H9 (cell line): Measurements from ENCODE around the gene F5. TPM values are rescaled to one million over a fixed set of nuclear protein-coding genes. Genes with fewer than 3 reads are reported as not detected.

Source experiments
- DNase-seq: peaks from one replicate; pipeline ENCODE4 v3.0.0-alpha.2; 2017
- H2AFZ ChIP-seq: one replicate; pipeline ENCODE4 v1.6.1; 2013; ENCODE audit warnings: mild to moderate bottlenecking, low read length, control low read depth, moderate library complexity
- H2AK5ac ChIP-seq: 2 replicates; pipeline ENCODE4 v1.6.1; 2013; ENCODE audit warnings: low read length, control low read depth, mixed read lengths; ENCODE audit not compliant: insufficient read length
- H2BK120ac ChIP-seq: one replicate; pipeline ENCODE4 v1.6.1; 2013; ENCODE audit warnings: low read depth, mild to moderate bottlenecking, low read length, control low read depth, inconsistent platforms; ENCODE audit not compliant: poor library complexity, severe bottlenecking
- H2BK12ac ChIP-seq: 2 replicates; pipeline ENCODE4 v1.6.1; 2013; ENCODE audit warnings: low read length, control low read depth, mixed read lengths, low read depth; ENCODE audit not compliant: insufficient read length
- H2BK15ac ChIP-seq: 2 replicates; pipeline ENCODE4 v1.6.1; 2013; ENCODE audit warnings: low read depth, low read length, control low read depth
- H2BK20ac ChIP-seq: one replicate; pipeline ENCODE4 v1.6.1; 2013; ENCODE audit warnings: low read depth, mild to moderate bottlenecking, low read length, control low read depth, inconsistent platforms; ENCODE audit not compliant: poor library complexity, severe bottlenecking
- H2BK5ac ChIP-seq: 2 replicates; pipeline ENCODE4 v1.6.1; 2013; ENCODE audit warnings: low read length, control low read depth, mixed read lengths; ENCODE audit not compliant: insufficient read length
- H3K14ac ChIP-seq: 2 replicates; pipeline ENCODE4 v1.6.1; 2013; ENCODE audit warnings: low read length, control low read depth; ENCODE audit not compliant: insufficient read depth
- H3K18ac ChIP-seq: 2 replicates; pipeline ENCODE4 v1.6.1; 2013; ENCODE audit warnings: low read depth, mild to moderate bottlenecking, mixed read lengths, low read length, control low read depth; ENCODE audit not compliant: insufficient read length
- H3K23ac ChIP-seq: 2 replicates; pipeline ENCODE4 v1.6.1; 2013; ENCODE audit warnings: low read length, control low read depth, mixed read lengths, low read depth; ENCODE audit not compliant: insufficient read length
- H3K23me2 ChIP-seq: 2 replicates; pipeline ENCODE4 v1.6.1; 2013; ENCODE audit warnings: low read depth, mild to moderate bottlenecking, mixed read lengths, low read length, control low read depth; ENCODE audit not compliant: insufficient read length, poor library complexity, severe bottlenecking
- H3K27ac ChIP-seq: 2 replicates; pipeline ENCODE4 v1.5.1; 2013; ENCODE audit warnings: low read length, control low read depth, mixed read lengths, low read depth; ENCODE audit not compliant: insufficient read length
- H3K27me3 ChIP-seq: 2 replicates; pipeline ENCODE4 v1.6.1; 2013; ENCODE audit warnings: low read length, control low read depth, inconsistent platforms; ENCODE audit not compliant: insufficient read depth
- H3K4ac ChIP-seq: 2 replicates; pipeline ENCODE4 v1.6.1; 2013; ENCODE audit warnings: low read depth, mild to moderate bottlenecking, control low read depth, inconsistent platforms, low read length, moderate library complexity
- H3K4me1 ChIP-seq: 2 replicates; pipeline ENCODE4 v1.6.1; 2013; ENCODE audit warnings: low read length, control low read depth, inconsistent platforms; ENCODE audit not compliant: insufficient read depth
- H3K4me2 ChIP-seq: 2 replicates; pipeline ENCODE4 v1.6.1; 2013; ENCODE audit warnings: low read length, control low read depth, mixed read lengths; ENCODE audit not compliant: insufficient read length, insufficient read depth
- H3K56ac ChIP-seq: 2 replicates; pipeline ENCODE4 v1.6.1; 2013; ENCODE audit warnings: low read depth, mild to moderate bottlenecking, mixed read lengths, low read length, control low read depth; ENCODE audit not compliant: insufficient read length
- H3K79me1 ChIP-seq: 2 replicates; pipeline ENCODE4 v1.6.1; 2013; ENCODE audit warnings: low read depth, mild to moderate bottlenecking, moderate library complexity, low read length, control low read depth, inconsistent platforms; ENCODE audit not compliant: insufficient read depth, poor library complexity, severe bottlenecking
- H3K79me2 ChIP-seq: 2 replicates; pipeline ENCODE4 v1.6.1; 2013; ENCODE audit warnings: low read length, control low read depth, inconsistent platforms; ENCODE audit not compliant: insufficient read depth
- H3K9ac ChIP-seq: 2 replicates; pipeline ENCODE4 v1.6.1; 2013; ENCODE audit warnings: low read length, control low read depth, mixed read lengths; ENCODE audit not compliant: insufficient read length; ENCODE audit errors: extremely low read depth
- H3K9me3 ChIP-seq: one replicate; pipeline ENCODE4 v1.6.1; 2013; ENCODE audit warnings: low read depth, low read length, inconsistent platforms; ENCODE audit not compliant: control insufficient read depth
- H3T11ph ChIP-seq: one replicate; pipeline ENCODE4 v1.6.1; 2013; ENCODE audit warnings: mild to moderate bottlenecking, low read length, control low read depth, inconsistent platforms
- H4K20me1 ChIP-seq: one replicate; pipeline ENCODE4 v1.6.1; 2013; ENCODE audit not compliant: control insufficient read depth, insufficient read length, insufficient read depth
- H4K5ac ChIP-seq: 2 replicates; pipeline ENCODE4 v1.6.1; 2013; ENCODE audit warnings: low read depth, mild to moderate bottlenecking, mixed read lengths, low read length, control low read depth; ENCODE audit not compliant: insufficient read length
- H4K8ac ChIP-seq: replicated peaks from 2 replicates; pipeline ENCODE4 v1.6.1; 2013; ENCODE audit warnings: low read length, control low read depth, mixed read lengths, low read depth; ENCODE audit not compliant: insufficient read length
- H4K91ac ChIP-seq: 2 replicates; pipeline ENCODE4 v1.6.1; 2013; ENCODE audit warnings: low read depth, mild to moderate bottlenecking, moderate library complexity, mixed read lengths, low read length, control low read depth; ENCODE audit not compliant: insufficient read length
- H3K27ac Mint-ChIP-seq, 3 experiments: 2 replicates in 2 of 3; 3 replicates in 1 of 3; pipeline ENCODE4 v1.8.0; 2020 to 2021; ENCODE audit warnings: mixed read lengths in 3 of 3, mild to moderate bottlenecking in 1 of 3, moderate library complexity in 1 of 3
- H3K27me3 Mint-ChIP-seq: 2 replicates; pipeline ENCODE4 v1.8.0; 2021; ENCODE audit warnings: low read depth, mild to moderate bottlenecking, moderate library complexity, mixed read lengths
- H3K36me3 Mint-ChIP-seq, 3 experiments: 2 replicates in 2 of 3; 3 replicates in 1 of 3; pipeline ENCODE4 v1.8.0; 2020 to 2021; ENCODE audit warnings: low read depth in 3 of 3, mixed read lengths in 3 of 3; ENCODE audit not compliant: insufficient read depth in 1 of 3
- H3K4me1 Mint-ChIP-seq, 2 experiments: 2 replicates each; pipeline ENCODE4 v1.8.0; 2020; ENCODE audit warnings: mixed read lengths in 2 of 2
- H3K4me3 Mint-ChIP-seq, 2 experiments: 2 replicates in 1 of 2; 3 replicates in 1 of 2; pipeline ENCODE4 v1.8.0; 2020 to 2021; ENCODE audit warnings: mild to moderate bottlenecking in 2 of 2, mixed read lengths in 2 of 2, moderate library complexity in 1 of 2
- H3K9me3 Mint-ChIP-seq, 2 experiments: 2 replicates in 1 of 2; 3 replicates in 1 of 2; pipeline ENCODE4 v1.8.0; 2020; ENCODE audit warnings: mild to moderate bottlenecking in 2 of 2, mixed read lengths in 2 of 2, moderate library complexity in 1 of 2
- CTCF ChIP-seq: fragments of 200-600 bp; sonication (generic); conservative IDR thresholded peaks from 3 replicates; pipeline ENCODE4 v1.8.0; 2021; ENCODE audit warnings: antibody characterized with exemption, mild to moderate bottlenecking
- WGBS: extraction: QIAGEN DNeasy Blood & Tissue Kit; methylation state at CpG from one replicate; pipeline ENCODE4 v1.1.7; 2013; ENCODE audit warnings: missing lambda C conversion rate, low lambda C conversion rate, mixed read lengths; ENCODE audit not compliant: insufficient read length; ENCODE audit errors: extremely low coverage; 5-methylcytosine and 5-hydroxymethylcytosine counted together
- total RNA-seq: library from RNA; stranded (reverse); gene quantifications from 2 replicates; pipeline ENCODE4 v1.2.1, GENCODE V29; 2021

The F5 gene
- total RNA-seq, 1 experiment from 2014 or later: 0.04 TPM

DNA sequence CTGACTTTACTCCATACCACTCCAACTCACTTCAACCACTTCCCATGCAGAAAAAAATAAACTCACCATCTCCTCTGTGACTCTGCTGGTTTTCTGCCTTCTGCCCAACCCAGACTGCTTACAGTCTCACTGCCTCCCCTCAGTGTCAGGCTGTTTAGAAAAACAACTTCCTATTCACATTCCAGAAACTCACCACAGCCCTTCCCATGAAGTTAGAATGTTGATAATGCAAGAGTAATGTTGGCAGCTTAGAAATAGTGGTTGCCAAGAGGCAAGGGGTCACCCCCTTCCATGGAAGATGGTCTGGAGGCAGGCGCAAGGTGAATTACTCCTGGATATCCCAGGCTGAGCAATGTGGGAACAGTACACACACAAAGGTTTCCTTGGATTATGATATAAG, 43.7 kb upstream of the F5 start, which contains the start of gene SELP:
Gene SELP (minus strand): TSS at position 119 of the 400 bp plus-strand sequence. CDS start 50 bp downstream, at position 69.
- WGBS: no CpG with 5 or more reads among the region's 1 CpG
- Histone ChIP-seq H4K8ac (no peak within 1 kb of the TSS), H3K79me2 (no peaks in the 10 kb centered on the region), H2AK5ac (no peak within 1 kb of the TSS), H3K27ac (no peak within 1 kb of the TSS), H4K91ac (no peak within 1 kb of the TSS), H2BK120ac (no peak within 1 kb of the TSS), H2AFZ (no peak within 1 kb of the TSS), H3K9ac (no peak within 1 kb of the TSS), H3K23me2 (no peaks in the 10 kb centered on the region), H2BK5ac (no peak within 1 kb of the TSS), H3K9me3 (no peaks in the 10 kb centered on the region), H2BK12ac (no peak within 1 kb of the TSS), H3K23ac (no peak within 1 kb of the TSS), H4K20me1 (no peaks in the 10 kb centered on the region), H4K5ac (no peak within 1 kb of the TSS), H3K56ac (no peak within 1 kb of the TSS), H3K79me1 (no peaks in the 10 kb centered on the region), H3K27me3 (no peaks in the 10 kb centered on the region), H3K14ac (no peak within 1 kb of the TSS), H3K4me1 (no peaks in the 10 kb centered on the region), H2BK15ac (no peak within 1 kb of the TSS), H3K18ac (no peak within 1 kb of the TSS), H3K4me2 (no peak within 1 kb of the TSS), H3T11ph (no peak within 1 kb of the TSS), H2BK20ac (no peak within 1 kb of the TSS), H3K4ac (no peak within 1 kb of the TSS)
- no peak for TF ChIP-seq CTCF
- Mint-ChIP-seq H3K4me1 (no peaks in the 10 kb centered on the region), H3K27me3 (peaks cover 2% of the 10 kb centered on the region), H3K36me3 (peaks cover 0 to 12% (median 3%) of the 10 kb centered on the region in 3 experiments; a peak in 3 of 7 replicates), H3K27ac (0 out of 7 replicates have a peak within 1 kb of the TSS, but pooled peaks of 1 of the 3 experiments have one; percentile 43), H3K4me3 (no peak within 1 kb of the TSS), H3K9me3 (peaks cover 12 to 13% of the 10 kb centered on the region in 2 experiments)
- DNase-seq: no peak
